GM21576 (cell line): ENCODE results near the gene PGA4.
"Not testable (repeated sequence)": the region's sequence is repeated elsewhere in the genome, so short reads cannot be mapped to it uniquely, and the experiment has no call there.

Experiments
- ATAC-seq: cut with Tn5 transposase; IDR thresholded peaks from one replicate; pipeline ENCODE4 v1.9.1; 2021; ENCODE audit warnings: mild to moderate bottlenecking, moderate library complexity; ENCODE audit not compliant: unreplicated experiment

Gene PGA4

GRCh38 chr11:61248071-61248470 is 25.9 kb downstream of the PGA4 start:
- ATAC-seq = not testable (repeated sequence)

GRCh38 chr11:61249201-61249600 is 27.1 kb downstream of the PGA4 start:
- not testable (repeated sequence) for ATAC-seq

- not testable (repeated sequence) for ATAC-seq
Measured at GRCh38 chr11:61250796-61251765, 28.9 kb downstream of the PGA4 start.

GRCh38 chr11:61252332-61252731 is 30.2 kb downstream of the PGA4 start:
- ATAC-seq = not testable (repeated sequence)

- ATAC-seq = no peak
Measured at GRCh38 chr11:61254403-61255025, 32.4 kb downstream of the PGA4 start.

GRCh38 chr11:61256710-61257482 is 34.7 kb downstream of the PGA4 start:
- ATAC-seq = no peak

- no peak for ATAC-seq
Measured at GRCh38 chr11:61258546-61258945, 36.4 kb downstream of the PGA4 start.

- no peak for ATAC-seq
Measured at GRCh38 chr11:61259363-61259762, 37.2 kb downstream of the PGA4 start.

GRCh38 chr11:61264371-61264770 is 42.2 kb downstream of the PGA4 start:
- ATAC-seq = no peak

- ATAC-seq = no peak
Measured at GRCh38 chr11:61264795-61265194, 42.6 kb downstream of the PGA4 start.

- no peak for ATAC-seq
Measured at GRCh38 chr11:61265357-61265756, 43.2 kb downstream of the PGA4 start.

GRCh38 chr11:61266602-61267001 is 44.5 kb downstream of the PGA4 start:
- ATAC-seq = no peak

- ATAC-seq = no peak
Measured at GRCh38 chr11:61267437-61267841, 45.3 kb downstream of the PGA4 start.

- no peak for ATAC-seq
Measured at GRCh38 chr11:61268588-61269250, 46.6 kb downstream of the PGA4 start.

GRCh38 chr11:61270354-61271076 is 48.4 kb downstream of the PGA4 start:
- no peak for ATAC-seq

GRCh38 chr11:61272731-61273130 is 50.6 kb downstream of the PGA4 start:
- no peak for ATAC-seq

- no peak for ATAC-seq
Measured at GRCh38 chr11:61273178-61274078, 51.3 kb downstream of the PGA4 start.

GRCh38 chr11:61274084-61274483 is 51.9 kb downstream of the PGA4 start:
- no peak for ATAC-seq

- no peak for ATAC-seq
Measured at GRCh38 chr11:61275191-61275590, 53.0 kb downstream of the PGA4 start.
